H9 (cell line): ENCODE measurements around the gene CROCC2. TPM values are rescaled to one million over a fixed set of nuclear protein-coding genes. Genes with fewer than 3 reads are reported as not detected.

ENCODE experiments used
- DNase-seq: peaks from one replicate; pipeline ENCODE4 v3.0.0-alpha.2; 2017
- H2AFZ ChIP-seq: one replicate; pipeline ENCODE4 v1.6.1; 2013; ENCODE audit warnings: mild to moderate bottlenecking, low read length, control low read depth, moderate library complexity
- H2AK5ac ChIP-seq: 2 replicates; pipeline ENCODE4 v1.6.1; 2013; ENCODE audit warnings: low read length, control low read depth, mixed read lengths; ENCODE audit not compliant: insufficient read length
- H2BK120ac ChIP-seq: one replicate; pipeline ENCODE4 v1.6.1; 2013; ENCODE audit warnings: low read depth, mild to moderate bottlenecking, low read length, control low read depth, inconsistent platforms; ENCODE audit not compliant: poor library complexity, severe bottlenecking
- H2BK12ac ChIP-seq: 2 replicates; pipeline ENCODE4 v1.6.1; 2013; ENCODE audit warnings: low read length, control low read depth, mixed read lengths, low read depth; ENCODE audit not compliant: insufficient read length
- H2BK15ac ChIP-seq: 2 replicates; pipeline ENCODE4 v1.6.1; 2013; ENCODE audit warnings: low read depth, low read length, control low read depth
- H2BK20ac ChIP-seq: one replicate; pipeline ENCODE4 v1.6.1; 2013; ENCODE audit warnings: low read depth, mild to moderate bottlenecking, low read length, control low read depth, inconsistent platforms; ENCODE audit not compliant: poor library complexity, severe bottlenecking
- H2BK5ac ChIP-seq: 2 replicates; pipeline ENCODE4 v1.6.1; 2013; ENCODE audit warnings: low read length, control low read depth, mixed read lengths; ENCODE audit not compliant: insufficient read length
- H3K14ac ChIP-seq: 2 replicates; pipeline ENCODE4 v1.6.1; 2013; ENCODE audit warnings: low read length, control low read depth; ENCODE audit not compliant: insufficient read depth
- H3K18ac ChIP-seq: 2 replicates; pipeline ENCODE4 v1.6.1; 2013; ENCODE audit warnings: low read depth, mild to moderate bottlenecking, mixed read lengths, low read length, control low read depth; ENCODE audit not compliant: insufficient read length
- H3K23ac ChIP-seq: 2 replicates; pipeline ENCODE4 v1.6.1; 2013; ENCODE audit warnings: low read length, control low read depth, mixed read lengths, low read depth; ENCODE audit not compliant: insufficient read length
- H3K23me2 ChIP-seq: 2 replicates; pipeline ENCODE4 v1.6.1; 2013; ENCODE audit warnings: low read depth, mild to moderate bottlenecking, mixed read lengths, low read length, control low read depth; ENCODE audit not compliant: insufficient read length, poor library complexity, severe bottlenecking
- H3K27ac ChIP-seq: 2 replicates; pipeline ENCODE4 v1.5.1; 2013; ENCODE audit warnings: low read length, control low read depth, mixed read lengths, low read depth; ENCODE audit not compliant: insufficient read length
- H3K27me3 ChIP-seq: 2 replicates; pipeline ENCODE4 v1.6.1; 2013; ENCODE audit warnings: low read length, control low read depth, inconsistent platforms; ENCODE audit not compliant: insufficient read depth
- H3K4ac ChIP-seq: 2 replicates; pipeline ENCODE4 v1.6.1; 2013; ENCODE audit warnings: low read depth, mild to moderate bottlenecking, control low read depth, inconsistent platforms, low read length, moderate library complexity
- H3K4me1 ChIP-seq: 2 replicates; pipeline ENCODE4 v1.6.1; 2013; ENCODE audit warnings: low read length, control low read depth, inconsistent platforms; ENCODE audit not compliant: insufficient read depth
- H3K4me2 ChIP-seq: 2 replicates; pipeline ENCODE4 v1.6.1; 2013; ENCODE audit warnings: low read length, control low read depth, mixed read lengths; ENCODE audit not compliant: insufficient read length, insufficient read depth
- H3K56ac ChIP-seq: 2 replicates; pipeline ENCODE4 v1.6.1; 2013; ENCODE audit warnings: low read depth, mild to moderate bottlenecking, mixed read lengths, low read length, control low read depth; ENCODE audit not compliant: insufficient read length
- H3K79me1 ChIP-seq: 2 replicates; pipeline ENCODE4 v1.6.1; 2013; ENCODE audit warnings: low read depth, mild to moderate bottlenecking, moderate library complexity, low read length, control low read depth, inconsistent platforms; ENCODE audit not compliant: insufficient read depth, poor library complexity, severe bottlenecking
- H3K79me2 ChIP-seq: 2 replicates; pipeline ENCODE4 v1.6.1; 2013; ENCODE audit warnings: low read length, control low read depth, inconsistent platforms; ENCODE audit not compliant: insufficient read depth
- H3K9ac ChIP-seq: 2 replicates; pipeline ENCODE4 v1.6.1; 2013; ENCODE audit warnings: low read length, control low read depth, mixed read lengths; ENCODE audit not compliant: insufficient read length; ENCODE audit errors: extremely low read depth
- H3K9me3 ChIP-seq: one replicate; pipeline ENCODE4 v1.6.1; 2013; ENCODE audit warnings: low read depth, low read length, inconsistent platforms; ENCODE audit not compliant: control insufficient read depth
- H3T11ph ChIP-seq: one replicate; pipeline ENCODE4 v1.6.1; 2013; ENCODE audit warnings: mild to moderate bottlenecking, low read length, control low read depth, inconsistent platforms
- H4K20me1 ChIP-seq: one replicate; pipeline ENCODE4 v1.6.1; 2013; ENCODE audit not compliant: control insufficient read depth, insufficient read length, insufficient read depth
- H4K5ac ChIP-seq: 2 replicates; pipeline ENCODE4 v1.6.1; 2013; ENCODE audit warnings: low read depth, mild to moderate bottlenecking, mixed read lengths, low read length, control low read depth; ENCODE audit not compliant: insufficient read length
- H4K8ac ChIP-seq: replicated peaks from 2 replicates; pipeline ENCODE4 v1.6.1; 2013; ENCODE audit warnings: low read length, control low read depth, mixed read lengths, low read depth; ENCODE audit not compliant: insufficient read length
- H4K91ac ChIP-seq: 2 replicates; pipeline ENCODE4 v1.6.1; 2013; ENCODE audit warnings: low read depth, mild to moderate bottlenecking, moderate library complexity, mixed read lengths, low read length, control low read depth; ENCODE audit not compliant: insufficient read length
- H3K27ac Mint-ChIP-seq, 3 experiments: 2 replicates in 2 of 3; 3 replicates in 1 of 3; pipeline ENCODE4 v1.8.0; 2020 to 2021; ENCODE audit warnings: mixed read lengths in 3 of 3, mild to moderate bottlenecking in 1 of 3, moderate library complexity in 1 of 3
- H3K27me3 Mint-ChIP-seq: 2 replicates; pipeline ENCODE4 v1.8.0; 2021; ENCODE audit warnings: low read depth, mild to moderate bottlenecking, moderate library complexity, mixed read lengths
- H3K36me3 Mint-ChIP-seq, 3 experiments: 2 replicates in 2 of 3; 3 replicates in 1 of 3; pipeline ENCODE4 v1.8.0; 2020 to 2021; ENCODE audit warnings: low read depth in 3 of 3, mixed read lengths in 3 of 3; ENCODE audit not compliant: insufficient read depth in 1 of 3
- H3K4me1 Mint-ChIP-seq, 2 experiments: 2 replicates each; pipeline ENCODE4 v1.8.0; 2020; ENCODE audit warnings: mixed read lengths in 2 of 2
- H3K4me3 Mint-ChIP-seq, 2 experiments: 2 replicates in 1 of 2; 3 replicates in 1 of 2; pipeline ENCODE4 v1.8.0; 2020 to 2021; ENCODE audit warnings: mild to moderate bottlenecking in 2 of 2, mixed read lengths in 2 of 2, moderate library complexity in 1 of 2
- H3K9me3 Mint-ChIP-seq, 2 experiments: 2 replicates in 1 of 2; 3 replicates in 1 of 2; pipeline ENCODE4 v1.8.0; 2020; ENCODE audit warnings: mild to moderate bottlenecking in 2 of 2, mixed read lengths in 2 of 2, moderate library complexity in 1 of 2
- CTCF ChIP-seq: fragments of 200-600 bp; sonication (generic); conservative IDR thresholded peaks from 3 replicates; pipeline ENCODE4 v1.8.0; 2021; ENCODE audit warnings: antibody characterized with exemption, mild to moderate bottlenecking
- WGBS: extraction: QIAGEN DNeasy Blood & Tissue Kit; methylation state at CpG from one replicate; pipeline ENCODE4 v1.1.7; 2013; ENCODE audit warnings: missing lambda C conversion rate, low lambda C conversion rate, mixed read lengths; ENCODE audit not compliant: insufficient read length; ENCODE audit errors: extremely low coverage; 5-methylcytosine and 5-hydroxymethylcytosine counted together
- total RNA-seq: library from RNA; stranded (reverse); gene quantifications from 2 replicates; pipeline ENCODE4 v1.2.1, GENCODE V29; 2021

Gene CROCC2
- total RNA-seq, 1 experiment from 2014 or later: not detected

GRCh38 chr2:240986787-240987411, 80.8 kb downstream of the CROCC2 start:
- no peak overlapping the region for H3K18ac ChIP-seq
- no peaks in the 10 kb centered on the region for H4K20me1 ChIP-seq
- H3K4me1 ChIP-seq: no peaks in the 10 kb centered on the region
- H2BK12ac ChIP-seq: no peak overlapping the region
- Mint-ChIP-seq H3K4me3 (no peak overlapping the region), H3K9me3 (no peaks in the 10 kb centered on the region; a peak in 1 of 5 replicates), H3K36me3 (no peaks in the 10 kb centered on the region), H3K27ac (no peak overlapping the region), H3K27me3 (peaks cover 17% of the 10 kb centered on the region), H3K4me1 (peaks cover 2 to 4% of the 10 kb centered on the region in 2 experiments; a peak in 1 of 4 replicates)
- H3K4ac ChIP-seq: no peak overlapping the region
- H3K27ac ChIP-seq: no peak overlapping the region
- H3K79me2 ChIP-seq: no peaks in the 10 kb centered on the region
- H3K9me3 ChIP-seq: no peaks in the 10 kb centered on the region
- H4K5ac ChIP-seq: no peak overlapping the region
- H2AFZ ChIP-seq: no peak overlapping the region
- no peak overlapping the region for H4K91ac ChIP-seq
- H2BK5ac ChIP-seq: no peak overlapping the region
- no peaks in the 10 kb centered on the region for H3K23me2 ChIP-seq
- no peak for TF ChIP-seq CTCF
- no peak overlapping the region for H3K14ac ChIP-seq
- H3K27me3 ChIP-seq: no peaks in the 10 kb centered on the region
- no peak overlapping the region for H2BK20ac ChIP-seq
- no CpG with 5 or more reads among the region's 11 CpGs for WGBS
- no peak for DNase-seq
- H3T11ph ChIP-seq: no peak overlapping the region
- no peak overlapping the region for H4K8ac ChIP-seq
- H2BK120ac ChIP-seq: no peak overlapping the region
- no peaks in the 10 kb centered on the region for H3K79me1 ChIP-seq
- no peak overlapping the region for H3K9ac ChIP-seq
- H3K4me2 ChIP-seq: no peak overlapping the region
- H2AK5ac ChIP-seq: no peak overlapping the region
- no peak overlapping the region for H3K23ac ChIP-seq
- no peak overlapping the region for H3K56ac ChIP-seq
- H2BK15ac ChIP-seq: no peak overlapping the region
